Uterus (tissue), 2 donors: ENCODE measurements around the gene CCT7.

Experiments
- POLR2A ChIP-seq, 2 donors: fragments of 450-650 bp; IDR thresholded peaks; one replicate each; pipeline ENCODE4 v1.6.1; 2016; ENCODE audit warnings: antibody characterized with exemption in 2 of 2, mild to moderate bottlenecking in 1 of 2, moderate library complexity in 1 of 2
- TF ChIP-seq, protein P1 (sequence below), 4 experiments: fragments of 200-600 bp in 2 of 4; fragments of 450-650 bp in 2 of 4; sonication (generic) in 2 of 4; IDR thresholded peaks; one replicate each; pipeline ENCODE4 v1.5.1; 2016 to 2019; ENCODE audit warnings: antibody characterized with exemption in 4 of 4, mild to moderate bottlenecking in 2 of 4, moderate library complexity in 1 of 4

DNA sequence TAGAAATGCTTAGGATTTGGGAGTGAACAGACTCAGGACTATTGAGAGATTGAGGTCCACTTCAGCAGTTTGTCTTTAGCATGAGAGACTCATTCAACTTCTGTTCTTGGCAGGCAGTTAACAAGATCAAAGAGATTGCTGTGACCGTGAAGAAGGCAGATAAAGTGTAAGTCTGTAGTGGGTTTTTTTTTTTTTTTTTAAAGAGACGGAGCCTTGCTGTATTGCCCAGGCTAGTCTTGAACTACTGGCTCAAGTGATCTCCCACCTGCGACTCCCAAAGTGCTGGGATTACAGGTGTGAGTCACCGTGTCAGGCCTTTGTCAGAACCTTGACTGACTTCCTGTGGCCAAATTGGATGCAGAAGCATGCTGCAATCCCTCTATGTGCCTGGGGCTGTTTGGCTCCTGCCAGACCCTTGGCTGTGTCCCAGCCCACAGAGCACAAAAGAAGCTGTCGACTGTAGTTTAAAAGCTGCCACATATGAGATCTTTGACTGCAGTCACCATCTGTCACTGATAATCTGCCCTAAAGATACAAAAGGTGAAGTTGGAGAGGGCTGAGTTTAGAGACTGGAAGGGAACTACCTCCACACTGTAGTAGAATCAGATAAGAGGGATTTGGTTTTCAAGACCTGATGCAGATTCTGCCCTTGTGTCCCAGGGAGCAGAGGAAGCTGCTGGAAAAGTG, 9.9 kb downstream of the CCT7 start:
- TF ChIP-seq, protein P1, sequence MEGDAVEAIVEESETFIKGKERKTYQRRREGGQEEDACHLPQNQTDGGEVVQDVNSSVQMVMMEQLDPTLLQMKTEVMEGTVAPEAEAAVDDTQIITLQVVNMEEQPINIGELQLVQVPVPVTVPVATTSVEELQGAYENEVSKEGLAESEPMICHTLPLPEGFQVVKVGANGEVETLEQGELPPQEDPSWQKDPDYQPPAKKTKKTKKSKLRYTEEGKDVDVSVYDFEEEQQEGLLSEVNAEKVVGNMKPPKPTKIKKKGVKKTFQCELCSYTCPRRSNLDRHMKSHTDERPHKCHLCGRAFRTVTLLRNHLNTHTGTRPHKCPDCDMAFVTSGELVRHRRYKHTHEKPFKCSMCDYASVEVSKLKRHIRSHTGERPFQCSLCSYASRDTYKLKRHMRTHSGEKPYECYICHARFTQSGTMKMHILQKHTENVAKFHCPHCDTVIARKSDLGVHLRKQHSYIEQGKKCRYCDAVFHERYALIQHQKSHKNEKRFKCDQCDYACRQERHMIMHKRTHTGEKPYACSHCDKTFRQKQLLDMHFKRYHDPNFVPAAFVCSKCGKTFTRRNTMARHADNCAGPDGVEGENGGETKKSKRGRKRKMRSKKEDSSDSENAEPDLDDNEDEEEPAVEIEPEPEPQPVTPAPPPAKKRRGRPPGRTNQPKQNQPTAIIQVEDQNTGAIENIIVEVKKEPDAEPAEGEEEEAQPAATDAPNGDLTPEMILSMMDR (IDR thresholded peaks at IDR 0.05): no peak
- TF ChIP-seq POLR2A (IDR thresholded peaks at IDR 0.05): no peak
